MM.1S (cell line): ENCODE data around the gene TRIM71.

ENCODE experiments used
- DNase-seq: peaks from one replicate; pipeline ENCODE4 v3.0.0-alpha.2; 2015
- H2AFZ ChIP-seq: fragments of 300-600 bp; sonication (generic); 2 replicates; pipeline ENCODE4 v1.6.0; 2016; ENCODE audit warnings: antibody characterized with exemption, low read length
- H3F3A ChIP-seq: fragments of 300-600 bp; sonication (generic); 2 replicates; pipeline ENCODE4 v1.6.1; 2016; ENCODE audit warnings: mild to moderate bottlenecking, antibody characterized with exemption, low read length, moderate library complexity, mixed read lengths; ENCODE audit not compliant: insufficient read depth
- H3K27ac ChIP-seq: fragments of 300-600 bp; sonication (generic); 2 replicates; pipeline ENCODE4 v1.5.1; 2016; ENCODE audit warnings: mild to moderate bottlenecking, low read length
- H3K27me3 ChIP-seq: fragments of 300-600 bp; sonication (generic); replicated peaks from 2 replicates; pipeline ENCODE4 v1.6.0; 2016; ENCODE audit warnings: low read length; ENCODE audit not compliant: insufficient read depth
- H3K36me3 ChIP-seq: fragments of 300-600 bp; sonication (generic); replicated peaks from 2 replicates; pipeline ENCODE4 v1.6.1; 2016; ENCODE audit warnings: mild to moderate bottlenecking, low read length, mixed read lengths; ENCODE audit not compliant: insufficient read depth
- H3K4me1 ChIP-seq: fragments of 300-600 bp; sonication (generic); 2 replicates; pipeline ENCODE4 v1.6.1; 2016; ENCODE audit warnings: low read length, mixed read lengths
- H3K4me2 ChIP-seq: fragments of 300-600 bp; sonication (generic); 2 replicates; pipeline ENCODE4 v1.6.0; 2016; ENCODE audit warnings: low read depth, low read length
- H3K4me3 ChIP-seq: fragments of 300-600 bp; sonication (generic); 2 replicates; pipeline ENCODE4 v1.5.1; 2016; ENCODE audit warnings: low read length, mixed read lengths
- H3K79me2 ChIP-seq: fragments of 300-600 bp; sonication (generic); 2 replicates; pipeline ENCODE4 v1.6.1; 2016; ENCODE audit warnings: mixed run types, low read length, mixed read lengths
- H3K9ac ChIP-seq: fragments of 300-600 bp; sonication (generic); 2 replicates; pipeline ENCODE4 v1.6.1; 2016; ENCODE audit warnings: low read length, mixed read lengths
- H3K9me2 ChIP-seq: fragments of 300-600 bp; sonication (generic); replicated peaks from 2 replicates; pipeline ENCODE4 v1.6.1; 2016; ENCODE audit warnings: mild to moderate bottlenecking, low read length, mixed read lengths; ENCODE audit not compliant: insufficient read depth
- H3K9me3 ChIP-seq: fragments of 300-600 bp; sonication (generic); replicated peaks from 2 replicates; pipeline ENCODE4 v1.6.1; 2016; ENCODE audit warnings: mild to moderate bottlenecking, low read length, mixed read lengths; ENCODE audit not compliant: insufficient read depth
- H4K20me1 ChIP-seq: fragments of 300-600 bp; sonication (generic); 2 replicates; pipeline ENCODE4 v1.6.1; 2016; ENCODE audit warnings: mild to moderate bottlenecking, low read length, moderate library complexity, mixed read lengths; ENCODE audit not compliant: insufficient read depth
- EZH2 ChIP-seq: fragments of 300-600 bp; sonication (generic); optimal IDR thresholded peaks from 2 replicates; pipeline ENCODE3; 2017; ENCODE audit warnings: low read depth, mild to moderate bottlenecking, antibody characterized with exemption, low read length, mixed read lengths
- EZH2phosphoT487 ChIP-seq: fragments of 300-600 bp; sonication (generic); IDR thresholded peaks from 2 replicates; pipeline ENCODE4 v1.6.1; 2018; ENCODE audit warnings: antibody characterized with exemption, low read length
- TF ChIP-seq, protein P1 (sequence below): fragments of 300-600 bp; sonication (generic); IDR thresholded peaks from 2 replicates; pipeline ENCODE4 v1.5.1; 2016; ENCODE audit warnings: antibody characterized with exemption, low read length, mixed read lengths

The TRIM71 gene

DNA sequence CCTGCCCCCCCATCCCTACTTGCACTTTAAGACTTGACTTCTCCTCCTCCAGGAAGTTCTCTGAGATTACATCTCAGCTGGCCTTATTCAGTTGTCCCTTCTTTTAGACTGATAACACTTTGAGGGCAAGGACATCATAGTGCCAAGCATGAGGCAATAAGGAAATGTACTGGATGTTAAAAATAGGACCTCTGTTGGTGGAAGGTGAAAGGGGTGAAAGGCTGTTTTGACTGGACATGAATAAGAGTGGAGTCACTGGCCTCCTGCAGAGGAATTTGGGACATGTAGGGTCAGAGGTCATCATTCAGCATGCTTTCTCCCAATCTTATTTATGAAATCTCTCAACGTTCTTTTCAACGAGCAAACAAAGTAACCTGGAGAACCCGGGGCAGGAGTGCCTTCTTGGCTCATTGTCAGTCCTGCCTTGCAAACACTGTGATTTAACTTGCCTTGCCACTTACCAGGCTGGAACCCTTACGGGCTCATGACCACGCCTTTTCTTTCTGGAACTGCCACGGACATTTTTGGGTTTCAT, 38.6 kb downstream of the TRIM71 start:
- Histone ChIP-seq H3K4me1 (no peaks in the 10 kb centered on the region), H3K9me2 (no peaks in the 10 kb centered on the region), H2AFZ (no peak overlapping the region), H3K4me3 (no peak overlapping the region), H3K4me2 (no peak overlapping the region), H3K9ac (no peak overlapping the region), H3K9me3 (no peaks in the 10 kb centered on the region), H3F3A (no peaks in the 10 kb centered on the region), H3K27me3 (no peaks in the 10 kb centered on the region), H3K79me2 (no peaks in the 10 kb centered on the region), H3K27ac (no peak overlapping the region), H4K20me1 (no peaks in the 10 kb centered on the region), H3K36me3 (no peaks in the 10 kb centered on the region)
- no peak for DNase-seq
- TF ChIP-seq EZH2phosphoT487 (no peak), EZH2 (no peak)
- TF ChIP-seq, protein P1, sequence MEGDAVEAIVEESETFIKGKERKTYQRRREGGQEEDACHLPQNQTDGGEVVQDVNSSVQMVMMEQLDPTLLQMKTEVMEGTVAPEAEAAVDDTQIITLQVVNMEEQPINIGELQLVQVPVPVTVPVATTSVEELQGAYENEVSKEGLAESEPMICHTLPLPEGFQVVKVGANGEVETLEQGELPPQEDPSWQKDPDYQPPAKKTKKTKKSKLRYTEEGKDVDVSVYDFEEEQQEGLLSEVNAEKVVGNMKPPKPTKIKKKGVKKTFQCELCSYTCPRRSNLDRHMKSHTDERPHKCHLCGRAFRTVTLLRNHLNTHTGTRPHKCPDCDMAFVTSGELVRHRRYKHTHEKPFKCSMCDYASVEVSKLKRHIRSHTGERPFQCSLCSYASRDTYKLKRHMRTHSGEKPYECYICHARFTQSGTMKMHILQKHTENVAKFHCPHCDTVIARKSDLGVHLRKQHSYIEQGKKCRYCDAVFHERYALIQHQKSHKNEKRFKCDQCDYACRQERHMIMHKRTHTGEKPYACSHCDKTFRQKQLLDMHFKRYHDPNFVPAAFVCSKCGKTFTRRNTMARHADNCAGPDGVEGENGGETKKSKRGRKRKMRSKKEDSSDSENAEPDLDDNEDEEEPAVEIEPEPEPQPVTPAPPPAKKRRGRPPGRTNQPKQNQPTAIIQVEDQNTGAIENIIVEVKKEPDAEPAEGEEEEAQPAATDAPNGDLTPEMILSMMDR, result no peak

DNA sequence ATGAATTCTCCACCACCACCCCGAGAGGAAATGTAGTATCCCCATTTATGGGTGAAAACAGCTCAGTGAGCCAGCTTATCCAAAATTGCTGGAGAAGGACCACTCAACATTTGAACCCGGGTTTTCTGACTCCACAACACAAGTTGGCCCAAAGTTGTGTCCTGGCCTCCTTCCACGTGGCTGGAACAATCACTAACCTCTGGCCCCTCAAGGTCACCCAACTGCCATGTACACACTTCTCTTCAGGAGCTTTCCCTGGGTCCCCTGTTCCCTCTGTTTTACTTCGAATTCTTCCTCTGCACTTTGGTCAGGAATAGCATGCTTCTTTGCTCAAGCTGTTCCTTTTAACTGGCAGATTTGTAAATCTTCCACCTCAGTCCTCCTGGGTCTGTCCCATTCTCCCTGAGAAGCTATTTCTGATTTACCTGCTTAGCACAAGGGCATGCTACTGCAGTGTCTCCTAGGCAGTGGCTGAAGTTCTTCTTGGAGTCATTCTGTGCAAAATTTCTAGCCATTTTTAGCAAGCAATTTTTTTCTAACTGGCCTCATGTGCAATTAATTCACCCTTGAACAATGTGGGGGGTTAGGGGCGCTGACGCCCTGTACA, 39.2 kb downstream of the TRIM71 start:
- H3K4me1 ChIP-seq, result peaks cover 4% of the 10 kb centered on the region; the same call in 1 of the 2 replicates
- H3K9me3 ChIP-seq, result no peaks in the 10 kb centered on the region
- H3K4me2 ChIP-seq, result no peak overlapping the region
- H3K79me2 ChIP-seq, result no peaks in the 10 kb centered on the region
- H4K20me1 ChIP-seq, result no peaks in the 10 kb centered on the region
- no peak overlapping the region for H3K27ac ChIP-seq
- no peak overlapping the region for H2AFZ ChIP-seq
- no peaks in the 10 kb centered on the region for H3K36me3 ChIP-seq
- H3K4me3 ChIP-seq, result no peak overlapping the region
- H3F3A ChIP-seq, result no peaks in the 10 kb centered on the region
- H3K9ac ChIP-seq, result no peak overlapping the region
- H3K9me2 ChIP-seq, result no peaks in the 10 kb centered on the region
- TF ChIP-seq, protein P1, result no peak
- TF ChIP-seq EZH2phosphoT487 (no peak), EZH2 (no peak)
- DNase-seq, result no peak
- no peaks in the 10 kb centered on the region for H3K27me3 ChIP-seq

DNA sequence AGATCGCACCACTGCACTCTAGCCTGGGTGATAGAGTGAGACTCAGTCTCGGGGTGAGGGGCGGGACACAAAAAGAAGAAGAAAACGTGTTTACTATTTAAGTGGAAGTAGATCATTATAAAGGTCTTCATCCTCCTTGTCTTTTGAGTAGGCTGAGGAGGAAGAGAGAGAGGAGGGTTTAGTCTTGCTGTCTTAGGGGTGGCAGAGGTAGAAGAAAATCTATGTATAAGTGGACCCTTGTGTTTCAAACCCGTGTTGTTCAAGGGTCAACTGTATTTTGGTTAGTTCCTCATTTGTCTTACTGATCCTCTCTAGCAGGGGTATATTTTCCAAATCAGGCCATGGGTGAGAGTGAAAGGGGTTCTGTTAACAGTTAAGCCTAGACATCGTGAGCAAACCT, 40.1 kb downstream of the TRIM71 start:
- Histone ChIP-seq H3K4me3 (no peak overlapping the region), H3K79me2 (no peaks in the 10 kb centered on the region)

More for the DNA sequence above, 40.1 kb downstream of the TRIM71 start:
- H3K9me3 ChIP-seq, result no peaks in the 10 kb centered on the region
- H3K4me2 ChIP-seq, result no peak overlapping the region
- H3K4me1 ChIP-seq, result peaks cover 12% of the 10 kb centered on the region
- TF ChIP-seq EZH2phosphoT487 (no peak), EZH2 (no peak)
- TF ChIP-seq, protein P1, result no peak
- H2AFZ ChIP-seq, result no peak overlapping the region
- DNase-seq, result no peak
- no peak overlapping the region for H3K27ac ChIP-seq
- H4K20me1 ChIP-seq, result no peaks in the 10 kb centered on the region
- no peaks in the 10 kb centered on the region for H3K27me3 ChIP-seq
- no peaks in the 10 kb centered on the region for H3K36me3 ChIP-seq
- H3K9me2 ChIP-seq, result no peaks in the 10 kb centered on the region
- no peak overlapping the region for H3K9ac ChIP-seq
- no peaks in the 10 kb centered on the region for H3F3A ChIP-seq
